HepG2 (cell line): ENCODE data around the gene LRRC8C.

Experiments used
- JUNB ChIP-seq: sonication (generic); formaldehyde crosslinking; IDR thresholded peaks from 2 replicates; pipeline ENCODE4 v1.8.0; 2022; ENCODE audit warnings: missing genetic modification reagents, mild to moderate bottlenecking, borderline replicate concordance
- TCF12 ChIP-seq, 2 experiments: fragments of 450-650 bp in 1 of 2; sonication (generic) in 1 of 2; formaldehyde crosslinking in 1 of 2; IDR thresholded peaks; 2 replicates each; pipeline versions ENCODE4 v1.6.1 to v1.8.0; 2017 to 2022; ENCODE audit warnings: antibody characterized with exemption in 1 of 2, mild to moderate bottlenecking in 1 of 2, missing genetic modification reagents in 1 of 2, moderate library complexity in 1 of 2

GRCh38 chr1:89703469-89703868, 70.5 kb downstream of the LRRC8C start:
- TF ChIP-seq TCF12 (IDR thresholded peaks at IDR 0.05) (no peak), TCF12 (CRISPR knock-in tag; IDR thresholded peaks at IDR 0.05) (no peak), JUNB (no peak)
